Suprapubic skin (tissue), 4 donors: ENCODE measurements around the gene SLC6A13. TPM values are rescaled to one million over a fixed set of nuclear protein-coding genes. Genes with fewer than 3 reads are reported as not detected.

ENCODE experiments used
- DNase-seq, 2 donors: peaks; one replicate each; pipeline ENCODE4 v3.0.0-alpha.2; 2019; ENCODE audit warnings: low spot score in 2 of 2
- H3K27ac ChIP-seq: fragments of 200-600 bp; sonication (generic); one replicate; pipeline ENCODE4 v1.5.1; 2019
- H3K27me3 ChIP-seq: fragments of 200-600 bp; sonication (generic); one replicate; pipeline ENCODE4 v1.5.1; 2019
- H3K36me3 ChIP-seq: fragments of 200-600 bp; sonication (generic); one replicate; pipeline ENCODE4 v1.5.1; 2019
- H3K4me1 ChIP-seq: fragments of 200-600 bp; sonication (generic); one replicate; pipeline ENCODE4 v1.5.1; 2019
- H3K4me3 ChIP-seq: fragments of 200-600 bp; sonication (generic); one replicate; pipeline ENCODE4 v1.5.1; 2019; ENCODE audit warnings: mild to moderate bottlenecking
- H3K9me3 ChIP-seq: fragments of 200-600 bp; sonication (generic); one replicate; pipeline ENCODE4 v1.5.1; 2019
- EP300 ChIP-seq: sonication (generic); formaldehyde crosslinking; IDR thresholded peaks from one replicate; pipeline ENCODE4 v1.6.1; 2017; ENCODE audit warnings: antibody characterized with exemption
- POLR2A ChIP-seq, 2 donors: fragments of 450-650 bp; IDR thresholded peaks; one replicate each; pipeline ENCODE4 v1.6.1; 2017; ENCODE audit warnings: antibody characterized with exemption in 2 of 2, mild to moderate bottlenecking in 2 of 2, moderate library complexity in 2 of 2
- POLR2AphosphoS5 ChIP-seq, 3 donors: sonication (generic); formaldehyde crosslinking; IDR thresholded peaks; one replicate each; pipeline ENCODE4 v1.6.1; 2017; ENCODE audit warnings: antibody characterized with exemption in 3 of 3
- WGBS: methylation state at CpG from one replicate; pipeline ENCODE4 v1.1.5; 2018; 5-methylcytosine and 5-hydroxymethylcytosine counted together
- total RNA-seq, 4 donors: library from RNA; depleted of rRNA; stranded (reverse); fragments of >200 nt; gene quantifications; one replicate each; pipeline ENCODE4 v1.1.0, GENCODE V29; 2016
- TF ChIP-seq, protein P1 (sequence below), 2 donors: fragments of 200-600 bp in 1 of 2; fragments of 450-650 bp in 1 of 2; sonication (generic) in 1 of 2; IDR thresholded peaks; one replicate each; pipeline ENCODE4 v1.5.1; 2016 to 2019; ENCODE audit warnings: antibody characterized with exemption in 2 of 2, mild to moderate bottlenecking in 1 of 2, moderate library complexity in 1 of 2

Gene SLC6A13
- total RNA-seq, 4 donors from 2014 or later = not detected

DNA sequence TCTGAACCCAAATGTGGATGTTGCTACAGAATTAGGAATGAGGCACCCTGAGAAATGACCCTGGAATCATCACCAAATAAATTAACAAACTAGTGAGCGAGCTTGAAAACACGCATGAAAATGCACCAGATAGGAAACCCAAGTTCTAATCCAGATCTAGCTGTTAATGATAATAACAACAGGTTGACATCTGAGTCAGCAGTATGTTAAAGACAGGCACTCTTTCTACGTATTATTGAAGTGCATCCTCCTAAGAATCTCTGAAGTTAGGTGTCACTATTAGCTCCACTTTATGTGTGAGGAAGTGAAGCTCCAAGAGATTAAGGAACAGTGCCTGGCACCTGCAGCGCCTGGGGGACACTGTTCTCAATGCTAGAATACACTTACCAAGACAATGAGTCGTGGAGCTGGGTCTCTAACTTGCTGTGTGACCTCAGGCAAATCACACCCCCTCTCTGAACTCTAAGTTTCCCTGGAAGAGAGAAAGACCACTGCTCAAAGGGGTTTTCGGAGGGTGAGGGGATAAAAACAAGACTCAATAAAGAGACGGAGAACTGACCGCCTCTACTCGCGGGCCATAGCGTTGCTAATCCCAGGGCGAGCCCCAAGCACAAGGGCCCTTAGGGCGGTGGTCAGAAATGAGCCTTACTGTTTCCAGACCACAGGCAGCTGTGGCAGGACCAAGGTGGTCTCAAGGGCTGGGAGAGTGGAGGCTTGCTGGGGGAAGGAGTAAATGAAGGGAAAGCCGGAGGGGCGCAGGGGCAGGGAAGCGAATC lies 50.8 kb downstream of the SLC6A13 start:
- H3K36me3 ChIP-seq = no peaks in the 10 kb centered on the region
- WGBS = 87% methylated on average over 16 of the region's 16 CpGs
- no peak for TF ChIP-seq EP300
- no peak for TF ChIP-seq POLR2A (IDR thresholded peaks at IDR 0.05)
- no peak for TF ChIP-seq POLR2AphosphoS5 (IDR thresholded peaks at IDR 0.05)
- TF ChIP-seq, protein P1, sequence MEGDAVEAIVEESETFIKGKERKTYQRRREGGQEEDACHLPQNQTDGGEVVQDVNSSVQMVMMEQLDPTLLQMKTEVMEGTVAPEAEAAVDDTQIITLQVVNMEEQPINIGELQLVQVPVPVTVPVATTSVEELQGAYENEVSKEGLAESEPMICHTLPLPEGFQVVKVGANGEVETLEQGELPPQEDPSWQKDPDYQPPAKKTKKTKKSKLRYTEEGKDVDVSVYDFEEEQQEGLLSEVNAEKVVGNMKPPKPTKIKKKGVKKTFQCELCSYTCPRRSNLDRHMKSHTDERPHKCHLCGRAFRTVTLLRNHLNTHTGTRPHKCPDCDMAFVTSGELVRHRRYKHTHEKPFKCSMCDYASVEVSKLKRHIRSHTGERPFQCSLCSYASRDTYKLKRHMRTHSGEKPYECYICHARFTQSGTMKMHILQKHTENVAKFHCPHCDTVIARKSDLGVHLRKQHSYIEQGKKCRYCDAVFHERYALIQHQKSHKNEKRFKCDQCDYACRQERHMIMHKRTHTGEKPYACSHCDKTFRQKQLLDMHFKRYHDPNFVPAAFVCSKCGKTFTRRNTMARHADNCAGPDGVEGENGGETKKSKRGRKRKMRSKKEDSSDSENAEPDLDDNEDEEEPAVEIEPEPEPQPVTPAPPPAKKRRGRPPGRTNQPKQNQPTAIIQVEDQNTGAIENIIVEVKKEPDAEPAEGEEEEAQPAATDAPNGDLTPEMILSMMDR (IDR thresholded peaks at IDR 0.05) = no peak
- H3K4me1 ChIP-seq = peaks cover 13% of the 10 kb centered on the region
- H3K27me3 ChIP-seq = peaks cover 43% of the 10 kb centered on the region
- DNase-seq = no peak
- no peak overlapping the region for H3K27ac ChIP-seq
- no peak overlapping the region for H3K4me3 ChIP-seq
- no peaks in the 10 kb centered on the region for H3K9me3 ChIP-seq

DNA sequence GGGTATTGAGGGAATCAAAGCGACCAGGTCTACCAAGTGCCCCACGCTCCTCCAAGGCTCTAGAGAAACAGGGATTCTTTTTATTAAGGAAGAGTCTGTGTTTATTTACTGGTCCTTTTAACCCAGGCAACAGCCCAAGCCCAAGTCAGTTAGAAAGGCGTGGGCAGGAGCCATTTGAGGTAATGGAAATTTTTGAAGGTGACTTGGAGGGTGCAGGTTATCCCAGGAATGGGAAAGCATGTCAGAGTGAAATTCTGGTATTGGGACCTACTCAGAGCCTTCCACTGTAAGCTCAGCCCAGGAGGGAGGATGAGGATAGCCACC lies 51.5 kb downstream of the SLC6A13 start:
- H3K9me3 ChIP-seq = no peaks in the 10 kb centered on the region
- H3K4me3 ChIP-seq = no peak overlapping the region
- 78% methylated on average over 3 of the region's 3 CpGs for WGBS
- no peaks in the 10 kb centered on the region for H3K36me3 ChIP-seq
- DNase-seq = no peak
- TF ChIP-seq POLR2AphosphoS5 (IDR thresholded peaks at IDR 0.05) (no peak), EP300 (no peak), POLR2A (IDR thresholded peaks at IDR 0.05) (no peak)
- TF ChIP-seq, protein P1 (IDR thresholded peaks at IDR 0.05) = no peak
- peaks cover 13% of the 10 kb centered on the region for H3K4me1 ChIP-seq
- no peak overlapping the region for H3K27ac ChIP-seq
- peaks cover 49% of the 10 kb centered on the region for H3K27me3 ChIP-seq

DNA sequence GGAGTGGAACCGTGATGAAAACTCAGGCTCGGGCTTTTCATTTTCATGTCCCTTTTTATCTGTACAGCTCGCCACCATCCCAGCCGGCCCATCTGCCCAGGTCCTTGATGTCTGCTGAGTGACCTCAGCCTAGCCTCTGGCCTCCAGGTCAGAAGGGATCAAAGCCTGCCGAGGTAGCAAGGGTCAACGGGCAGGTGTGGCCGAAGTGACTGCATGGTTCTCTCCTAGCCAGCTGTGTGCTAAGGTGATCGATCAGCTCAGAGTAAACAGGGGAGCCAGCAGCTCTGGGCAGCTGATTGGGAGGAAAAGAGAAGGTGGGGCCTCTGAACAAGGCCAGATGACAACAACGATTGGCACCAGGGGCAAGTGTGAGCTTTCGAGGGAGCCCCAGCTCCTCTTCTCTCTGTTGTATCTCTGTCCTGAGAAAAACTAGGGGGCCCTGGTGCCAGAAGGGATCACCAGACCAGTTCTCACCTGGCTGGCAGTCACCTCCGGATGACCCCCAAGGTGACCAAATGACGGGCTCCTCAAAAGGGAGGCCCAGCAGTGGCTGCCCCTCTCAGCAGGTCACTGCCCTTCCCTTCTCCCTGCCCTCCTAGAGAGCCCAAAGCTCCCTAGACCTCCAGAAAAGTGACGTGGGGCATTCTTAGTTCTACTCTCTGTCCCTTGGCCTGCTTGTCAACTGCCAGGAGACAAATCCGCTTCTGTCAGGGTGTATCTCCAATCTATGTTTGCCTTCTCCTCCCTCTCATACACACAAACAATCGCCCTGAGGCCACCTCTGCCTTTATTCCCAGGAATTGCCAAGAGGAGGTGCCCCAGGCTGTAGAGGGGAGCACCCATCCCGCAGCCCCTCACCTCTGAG lies 52.1 kb downstream of the SLC6A13 start:
- Histone ChIP-seq H3K4me1 (peaks cover 13% of the 10 kb centered on the region), H3K27ac (no peak overlapping the region), H3K9me3 (no peaks in the 10 kb centered on the region), H3K27me3 (peaks cover 48% of the 10 kb centered on the region), H3K4me3 (no peak overlapping the region), H3K36me3 (no peaks in the 10 kb centered on the region)
- TF ChIP-seq, protein P1 (IDR thresholded peaks at IDR 0.05) = no peak
- TF ChIP-seq EP300 = no peak
- TF ChIP-seq POLR2A (IDR thresholded peaks at IDR 0.05) = no peak
- no peak for TF ChIP-seq POLR2AphosphoS5 (IDR thresholded peaks at IDR 0.05)
- 72% methylated on average over 13 of the region's 16 CpGs for WGBS
- no peak for DNase-seq

DNA sequence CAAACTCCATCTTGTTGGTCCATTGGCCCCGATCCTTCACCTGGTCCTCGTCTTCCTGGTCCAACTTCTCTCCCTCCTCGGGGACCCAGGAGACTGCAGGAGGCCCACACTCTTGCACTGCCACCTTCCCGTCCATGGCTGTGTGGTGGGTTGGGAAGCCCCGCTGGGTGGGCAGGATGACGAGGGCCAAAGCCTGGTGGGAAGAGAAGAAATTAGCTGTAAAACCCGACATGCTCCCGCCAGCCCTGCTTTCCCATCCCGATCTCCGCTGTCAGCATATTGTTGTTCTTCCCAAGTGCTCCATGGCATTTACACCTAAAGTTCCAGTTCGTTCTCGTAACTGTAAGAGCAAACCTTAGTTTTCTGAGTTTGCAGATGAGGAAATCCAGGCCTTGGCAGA lies 52.8 kb downstream of the SLC6A13 start:
- Histone ChIP-seq H3K36me3 (no peaks in the 10 kb centered on the region), H3K27ac (no peak overlapping the region), H3K27me3 (peaks cover 42% of the 10 kb centered on the region), H3K4me1 (peaks cover 13% of the 10 kb centered on the region), H3K9me3 (no peaks in the 10 kb centered on the region), H3K4me3 (no peak overlapping the region)
- WGBS = 89% methylated on average over 12 of the region's 12 CpGs
- no peak for TF ChIP-seq POLR2AphosphoS5 (IDR thresholded peaks at IDR 0.05)
- no peak for TF ChIP-seq EP300
- TF ChIP-seq POLR2A (IDR thresholded peaks at IDR 0.05) = no peak
- no peak for DNase-seq

DNA sequence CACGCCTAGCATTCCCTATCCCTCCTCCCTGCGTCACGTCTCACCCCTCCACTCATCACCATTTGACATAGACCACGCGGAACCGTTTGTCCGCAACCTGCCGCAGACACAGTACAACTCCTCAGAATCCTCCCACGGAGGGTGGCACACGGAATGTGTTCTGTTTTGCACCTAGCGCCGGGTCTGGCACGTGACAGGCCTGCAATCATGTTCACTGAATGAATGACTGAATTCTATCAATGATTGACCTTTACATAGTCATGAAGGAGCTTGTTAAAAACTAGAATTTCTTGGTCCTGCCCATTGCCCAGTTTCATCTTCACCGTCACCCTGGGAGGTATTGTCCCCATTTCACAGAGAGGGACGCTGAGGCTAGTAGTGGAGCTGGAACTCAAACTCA lies 53.4 kb downstream of the SLC6A13 start:
- WGBS = 88% methylated on average over 15 of the region's 15 CpGs
- peaks cover 14% of the 10 kb centered on the region for H3K4me1 ChIP-seq

More for the DNA sequence above, 53.4 kb downstream of the SLC6A13 start:
- Histone ChIP-seq H3K4me3 (no peak overlapping the region), H3K27me3 (peaks cover 42% of the 10 kb centered on the region), H3K9me3 (no peaks in the 10 kb centered on the region), H3K36me3 (no peaks in the 10 kb centered on the region), H3K27ac (no peak overlapping the region)
- no peak for DNase-seq
- TF ChIP-seq EP300 (no peak), POLR2A (IDR thresholded peaks at IDR 0.05) (no peak), POLR2AphosphoS5 (IDR thresholded peaks at IDR 0.05) (no peak)
- TF ChIP-seq, protein P1 (IDR thresholded peaks at IDR 0.05) = no peak
